Hematopoietic multipotent progenitor cell treated with erythropoietin and hydrocortisone succinate and interleukin-3 and kit ligand, for 4 days (in vitro differentiated cells): ENCODE measurements around the gene CLASP2.
"Not testable (repeated sequence)": the region's sequence is repeated elsewhere in the genome, so short reads cannot be mapped to it uniquely, and the experiment has no call there.

Experiments used
- DNase-seq: peaks from one replicate; pipeline ENCODE4 v3.0.0-alpha.2; 2015

Gene CLASP2

GRCh38 chr3:33717866-33718594 is at the start of gene CLASP2:
CLASP2 (minus strand) TSS chr3:33718254; CDS start chr3:33718002, 252 bp downstream.
- DNase-seq = peak; percentile 96

GRCh38 chr3:33758864-33759263 is 40.8 kb upstream of the CLASP2 start:
- DNase-seq = no peak

GRCh38 chr3:33758281-33758680 is 40.2 kb upstream of the CLASP2 start:
- no peak for DNase-seq

- DNase-seq = not testable (repeated sequence)
Measured at GRCh38 chr3:33754391-33754790, 36.3 kb upstream of the CLASP2 start.

GRCh38 chr3:33751336-33751735 is 33.3 kb upstream of the CLASP2 start:
- DNase-seq = no peak

GRCh38 chr3:33750211-33750548 is 32.1 kb upstream of the CLASP2 start:
- DNase-seq = peak; percentile 16

- peak; percentile 81 for DNase-seq
Measured at GRCh38 chr3:33749546-33750210, 31.6 kb upstream of the CLASP2 start.

GRCh38 chr3:33746416-33747116 is 28.5 kb upstream of the CLASP2 start:
- peak; percentile 22 for DNase-seq

- DNase-seq = no peak
Measured at GRCh38 chr3:33737146-33737545, 19.1 kb upstream of the CLASP2 start.

GRCh38 chr3:33732394-33732793 is 14.3 kb upstream of the CLASP2 start:
- DNase-seq = peak; percentile 40

- no peak for DNase-seq
Measured at GRCh38 chr3:33729993-33730392, 11.9 kb upstream of the CLASP2 start.

- no peak for DNase-seq
Measured at GRCh38 chr3:33724256-33724655, 6.2 kb upstream of the CLASP2 start.

- no peak for DNase-seq
Measured at GRCh38 chr3:33722626-33723370, 4.7 kb upstream of the CLASP2 start.

GRCh38 chr3:33722191-33722590 is 4.1 kb upstream of the CLASP2 start:
- peak; percentile 6 for DNase-seq

GRCh38 chr3:33718595-33718907 is 497 bp upstream of the CLASP2 start:
- no peak for DNase-seq

- peak; percentile 83 for DNase-seq
Measured at GRCh38 chr3:33717616-33717865, 513 bp downstream of the CLASP2 start.

- peak; percentile 28 for DNase-seq
Measured at GRCh38 chr3:33716227-33716626, 1.8 kb downstream of the CLASP2 start.

GRCh38 chr3:33711100-33711499 is 7.0 kb downstream of the CLASP2 start:
- DNase-seq = no peak

GRCh38 chr3:33706056-33706455 is 12.0 kb downstream of the CLASP2 start:
- DNase-seq = no peak

GRCh38 chr3:33704891-33705290 is 13.2 kb downstream of the CLASP2 start:
- no peak for DNase-seq

- DNase-seq = peak; percentile 30
Measured at GRCh38 chr3:33699275-33699674, 18.8 kb downstream of the CLASP2 start.

- DNase-seq = no peak
Measured at GRCh38 chr3:33694944-33695343, 23.1 kb downstream of the CLASP2 start.

GRCh38 chr3:33690341-33690740 is 27.7 kb downstream of the CLASP2 start:
- DNase-seq = no peak
